Measurements from ENCODE around the gene CASP10.

DNA sequence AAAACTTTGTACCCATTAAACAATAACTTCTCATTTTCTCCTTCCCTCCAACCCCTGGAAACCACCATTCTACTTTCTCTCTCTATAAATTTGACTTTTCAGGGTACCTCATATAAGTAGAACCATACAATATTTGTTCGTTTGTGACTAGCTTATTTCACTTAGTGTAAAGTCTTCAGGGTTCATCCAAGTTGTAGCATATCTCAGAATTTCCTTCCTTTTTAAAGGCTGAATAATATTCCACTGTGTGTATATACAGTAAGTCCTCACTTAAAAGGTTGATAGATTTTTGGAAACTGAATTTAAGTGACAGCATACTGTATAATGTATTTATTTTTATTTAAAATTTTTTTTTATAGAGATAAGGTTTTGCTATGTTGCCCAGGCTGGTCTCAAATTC is 13.9 kb downstream of the CASP10 start:
- TF ChIP-seq YY1 (IDR thresholded peaks at IDR 0.05; ENCODE audit: low read depth) = no peak
- TF ChIP-seq, protein P1, sequence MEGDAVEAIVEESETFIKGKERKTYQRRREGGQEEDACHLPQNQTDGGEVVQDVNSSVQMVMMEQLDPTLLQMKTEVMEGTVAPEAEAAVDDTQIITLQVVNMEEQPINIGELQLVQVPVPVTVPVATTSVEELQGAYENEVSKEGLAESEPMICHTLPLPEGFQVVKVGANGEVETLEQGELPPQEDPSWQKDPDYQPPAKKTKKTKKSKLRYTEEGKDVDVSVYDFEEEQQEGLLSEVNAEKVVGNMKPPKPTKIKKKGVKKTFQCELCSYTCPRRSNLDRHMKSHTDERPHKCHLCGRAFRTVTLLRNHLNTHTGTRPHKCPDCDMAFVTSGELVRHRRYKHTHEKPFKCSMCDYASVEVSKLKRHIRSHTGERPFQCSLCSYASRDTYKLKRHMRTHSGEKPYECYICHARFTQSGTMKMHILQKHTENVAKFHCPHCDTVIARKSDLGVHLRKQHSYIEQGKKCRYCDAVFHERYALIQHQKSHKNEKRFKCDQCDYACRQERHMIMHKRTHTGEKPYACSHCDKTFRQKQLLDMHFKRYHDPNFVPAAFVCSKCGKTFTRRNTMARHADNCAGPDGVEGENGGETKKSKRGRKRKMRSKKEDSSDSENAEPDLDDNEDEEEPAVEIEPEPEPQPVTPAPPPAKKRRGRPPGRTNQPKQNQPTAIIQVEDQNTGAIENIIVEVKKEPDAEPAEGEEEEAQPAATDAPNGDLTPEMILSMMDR (IDR thresholded peaks at IDR 0.05) = no peak
- no peak for TF ChIP-seq RAD21 (IDR thresholded peaks at IDR 0.05; ENCODE audit: low read length)
- TF ChIP-seq TCF12 (IDR thresholded peaks at IDR 0.05) = no peak
- no peak for TF ChIP-seq POLR2AphosphoS5 (IDR thresholded peaks at IDR 0.05; ENCODE audit: low read depth, low read length)
- TF ChIP-seq ELF1 (IDR thresholded peaks at IDR 0.05) = no peak
- no peak for TF ChIP-seq EZH2phosphoT487 (IDR thresholded peaks at IDR 0.05; ENCODE audit: borderline replicate concordance, low read depth)
- no peak for TF ChIP-seq NFIC (IDR thresholded peaks at IDR 0.05; ENCODE audit: borderline replicate concordance)
- TF ChIP-seq GABPA (IDR thresholded peaks at IDR 0.05; ENCODE audit: low read depth) = no peak
- TF ChIP-seq, protein P2, sequence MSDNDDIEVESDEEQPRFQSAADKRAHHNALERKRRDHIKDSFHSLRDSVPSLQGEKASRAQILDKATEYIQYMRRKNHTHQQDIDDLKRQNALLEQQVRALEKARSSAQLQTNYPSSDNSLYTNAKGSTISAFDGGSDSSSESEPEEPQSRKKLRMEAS (IDR thresholded peaks at IDR 0.05; ENCODE audit: low read depth) = no peak
- TF ChIP-seq RFX5 (IDR thresholded peaks at IDR 0.05; ENCODE audit: low read length) = no peak
- TF ChIP-seq EP300 (IDR thresholded peaks at IDR 0.05; ENCODE audit: borderline replicate concordance in 1 of 2, low read depth in 1 of 2, low read length in 1 of 2) = no peak

Data from SK-N-SH (cell line).